SKM-1 (cell line): ENCODE data around the gene PDE4B.

Experiments
- DNase-seq: peaks from one replicate; lab custom pipeline; 2025; ENCODE audit not compliant: unreplicated experiment; lab: John Stamatoyannopoulos, UW

Gene PDE4B

DNA sequence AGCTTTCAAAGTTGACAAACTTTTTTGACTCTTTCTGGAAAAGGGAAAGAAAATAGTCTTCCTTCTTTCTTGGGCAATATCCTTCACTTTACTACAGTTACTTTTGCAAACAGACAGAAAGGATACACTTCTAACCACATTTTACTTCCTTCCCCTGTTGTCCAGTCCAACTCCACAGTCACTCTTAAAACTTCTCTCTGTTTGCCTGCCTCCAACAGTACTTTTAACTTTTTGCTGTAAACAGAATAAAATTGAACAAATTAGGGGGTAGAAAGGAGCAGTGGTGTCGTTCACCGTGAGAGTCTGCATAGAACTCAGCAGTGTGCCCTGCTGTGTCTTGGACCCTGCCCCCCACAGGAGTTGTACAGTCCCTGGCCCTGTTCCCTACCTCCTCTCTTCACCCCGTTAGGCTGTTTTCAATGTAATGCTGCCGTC is 580.5 kb downstream of the PDE4B start:
- DNase-seq = peak; percentile 95

DNA sequence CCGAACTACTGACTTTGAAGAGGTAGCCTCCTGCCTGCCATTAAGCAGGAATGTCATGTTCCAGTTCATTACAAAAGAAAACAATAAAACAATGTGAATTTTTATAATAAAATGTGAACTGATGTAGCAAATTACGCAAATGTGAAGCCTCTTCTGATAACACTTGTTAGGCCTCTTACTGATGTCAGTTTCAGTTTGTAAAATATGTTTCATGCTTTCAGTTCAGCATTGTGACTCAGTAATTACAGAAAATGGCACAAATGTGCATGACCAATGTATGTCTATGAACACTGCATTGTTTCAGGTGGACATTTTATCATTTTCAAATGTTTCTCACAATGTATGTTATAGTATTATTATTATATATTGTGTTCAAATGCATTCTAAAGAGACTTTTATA is 581.5 kb downstream of the PDE4B start:
- no peak for DNase-seq

DNA sequence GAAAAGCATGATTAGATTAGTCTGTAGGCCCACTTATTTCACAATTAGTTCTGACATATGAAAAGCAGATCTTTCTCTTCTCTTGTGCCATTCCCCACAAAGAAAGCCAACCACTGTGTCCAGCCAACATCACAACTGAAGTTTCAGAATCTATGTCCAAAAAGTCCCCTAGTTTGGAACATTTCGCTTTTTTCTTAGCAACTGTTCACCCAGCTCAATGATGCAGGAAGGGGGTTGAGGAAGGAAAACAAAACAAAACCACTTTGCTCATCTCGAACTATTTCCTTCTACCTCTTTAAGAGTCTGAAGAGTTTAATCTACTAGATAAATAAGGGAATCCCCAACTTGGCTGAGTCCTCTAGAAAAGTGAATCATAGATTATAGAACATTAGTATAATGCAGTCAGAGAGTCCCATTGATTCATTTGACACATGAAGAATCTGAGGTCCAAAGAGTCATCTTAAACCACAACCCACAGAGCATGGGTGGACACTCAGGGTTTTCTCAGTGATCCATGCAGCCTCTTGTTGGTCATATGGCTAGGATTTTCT is 581.9 kb downstream of the PDE4B start:
- DNase-seq = no peak

DNA sequence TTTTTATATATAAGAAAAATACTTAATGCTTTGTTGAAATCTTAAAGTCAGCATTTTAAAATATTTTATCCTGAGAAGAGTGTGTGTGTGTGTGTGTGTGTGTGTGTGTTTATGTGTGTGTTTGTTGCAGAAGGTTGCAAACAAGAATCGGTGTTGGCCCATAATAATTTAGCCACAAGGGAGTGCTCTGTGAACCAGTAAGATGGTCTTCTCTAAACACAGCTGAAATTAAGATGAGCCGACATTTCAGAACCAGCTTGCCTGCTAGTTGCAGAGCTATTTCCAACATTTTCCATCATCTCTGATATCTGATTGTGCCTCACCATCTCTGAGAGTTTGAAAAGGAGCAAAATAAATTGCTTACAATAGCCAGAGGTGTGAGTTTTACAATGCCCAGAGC is 582.4 kb downstream of the PDE4B start:
- DNase-seq = no peak

DNA sequence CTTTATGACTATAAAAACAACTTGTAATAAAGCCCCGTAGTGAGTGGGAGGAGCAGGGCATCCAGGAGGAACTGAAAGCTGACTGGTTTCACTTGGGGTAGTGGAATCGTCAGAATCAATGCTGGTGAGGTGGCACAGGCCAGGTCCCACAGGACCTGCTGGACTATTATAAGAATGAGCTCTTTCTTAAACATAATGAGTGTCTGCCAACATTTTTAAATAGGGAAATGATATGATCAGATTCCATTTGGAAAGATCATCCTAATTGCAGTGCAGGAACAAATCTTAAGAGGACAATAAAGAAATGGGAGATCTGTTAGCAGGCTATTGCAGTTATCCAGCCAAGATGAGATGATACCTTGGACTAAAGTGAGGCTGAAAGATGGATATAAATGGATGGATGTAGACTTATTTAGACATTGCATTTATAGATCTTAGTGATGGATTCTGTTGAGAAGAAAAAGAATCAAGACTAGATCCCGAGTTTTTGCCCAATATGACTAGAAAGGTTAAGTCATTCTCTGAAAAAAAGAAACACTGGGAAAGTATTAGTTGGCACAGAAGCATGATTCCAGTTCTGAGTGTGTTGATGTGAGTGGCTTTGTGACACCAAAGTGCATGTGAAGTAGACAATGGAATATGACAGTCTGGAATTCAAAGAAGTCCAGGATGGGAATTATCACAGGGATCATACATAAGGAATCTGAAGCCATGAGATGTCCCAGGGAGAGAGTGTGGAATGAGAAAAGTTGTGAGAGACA is 587.9 kb downstream of the PDE4B start:
- DNase-seq = peak; percentile 13

DNA sequence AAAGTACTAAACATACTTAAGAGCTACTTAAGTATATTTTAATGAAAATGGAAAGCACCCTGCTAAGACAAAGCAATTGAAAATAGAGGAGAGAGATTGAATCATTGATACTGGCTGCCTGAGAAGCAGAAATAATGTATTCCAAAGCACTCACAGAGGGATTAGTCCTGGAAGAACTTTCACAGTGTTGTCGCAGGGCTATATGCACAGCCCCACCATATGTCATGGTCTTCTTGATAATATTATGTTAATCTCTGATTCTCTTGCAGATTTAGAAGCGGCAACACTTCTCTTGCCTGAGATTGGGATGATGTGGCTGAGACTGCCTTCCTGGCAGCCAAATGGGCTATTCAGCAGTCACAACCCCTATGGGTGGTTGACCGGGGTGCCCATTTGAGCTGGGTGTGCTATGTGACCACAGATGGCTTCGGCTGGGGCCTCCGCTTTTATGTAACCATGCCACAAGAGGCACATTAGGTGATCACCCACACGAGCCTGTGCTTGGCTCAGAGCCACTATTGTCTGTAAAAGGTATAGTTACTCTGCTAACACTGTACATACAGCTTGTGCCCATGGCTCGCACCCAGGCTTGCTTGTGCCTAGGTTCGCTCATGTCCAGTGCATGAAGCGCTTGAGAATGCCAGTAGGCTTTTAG is 589.1 kb downstream of the PDE4B start:
- no peak for DNase-seq

DNA sequence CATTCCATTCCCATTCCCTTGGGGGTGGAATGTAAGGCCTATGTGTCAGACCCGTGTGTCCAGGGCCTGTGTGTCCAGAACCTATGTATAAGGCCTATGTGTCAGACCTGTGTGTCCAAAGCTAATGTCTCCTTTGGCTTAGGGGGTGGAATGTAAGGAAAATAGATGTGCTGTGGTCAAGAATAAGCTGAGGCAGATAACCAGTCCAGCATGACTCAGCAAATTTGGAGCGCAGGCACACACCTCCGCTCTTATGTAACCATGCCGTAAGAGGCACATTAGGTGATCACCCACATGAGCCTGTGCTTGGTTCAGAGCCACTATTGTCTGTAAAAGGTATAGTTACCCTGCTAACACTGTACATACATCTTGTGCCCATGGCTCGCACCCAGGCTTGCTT is 590.5 kb downstream of the PDE4B start:
- DNase-seq = no peak

DNA sequence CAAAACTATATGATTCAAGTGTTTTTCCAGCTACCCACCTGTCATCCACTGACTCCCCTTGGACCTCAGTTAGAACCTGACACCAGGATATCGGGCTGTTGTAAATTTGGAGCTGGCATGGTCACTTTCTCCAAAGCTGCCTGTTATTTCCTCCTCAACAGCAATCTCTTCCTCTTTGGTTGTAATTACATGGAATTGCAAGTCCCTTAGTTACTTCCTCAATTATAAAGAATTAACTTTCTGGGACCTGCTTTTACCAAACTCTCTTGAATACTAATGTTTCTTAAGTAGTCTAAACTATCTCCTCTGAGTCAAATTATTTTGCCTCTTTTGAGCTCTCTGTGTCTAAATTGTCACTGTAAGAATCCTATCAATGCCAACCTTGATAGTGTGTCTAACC is 590.9 kb downstream of the PDE4B start:
- no peak for DNase-seq

DNA sequence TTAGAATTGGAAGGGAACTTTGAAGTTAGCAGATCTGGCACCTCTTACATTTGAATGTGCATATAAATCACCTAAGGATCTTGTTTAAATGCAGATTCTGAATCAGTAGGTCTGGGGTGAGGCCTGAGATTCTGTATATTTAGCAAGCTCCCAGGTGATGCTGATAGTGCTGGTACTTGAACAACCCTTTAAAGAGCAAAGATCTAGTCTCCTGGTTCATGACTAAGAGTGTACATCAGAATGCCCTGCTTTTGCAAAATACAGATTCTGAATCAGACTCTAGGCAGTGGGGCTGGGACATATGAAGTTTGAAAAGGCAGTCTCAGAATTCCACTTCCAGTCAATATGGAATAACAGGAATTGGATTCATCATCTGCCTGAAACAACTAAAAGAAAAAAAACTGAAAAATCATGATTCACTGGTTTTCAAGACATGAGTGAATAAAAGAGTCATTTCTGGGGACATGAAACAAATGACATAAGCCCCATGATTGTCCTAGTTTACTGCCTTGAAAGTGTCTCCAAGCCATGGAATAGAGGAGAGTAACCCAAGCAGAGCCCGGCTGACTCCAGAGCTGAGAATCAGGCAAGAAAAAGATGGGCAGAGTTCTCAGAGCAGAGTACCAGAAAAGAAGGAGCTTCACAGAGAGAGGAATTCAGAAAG is 591.7 kb downstream of the PDE4B start:
- DNase-seq = no peak

DNA sequence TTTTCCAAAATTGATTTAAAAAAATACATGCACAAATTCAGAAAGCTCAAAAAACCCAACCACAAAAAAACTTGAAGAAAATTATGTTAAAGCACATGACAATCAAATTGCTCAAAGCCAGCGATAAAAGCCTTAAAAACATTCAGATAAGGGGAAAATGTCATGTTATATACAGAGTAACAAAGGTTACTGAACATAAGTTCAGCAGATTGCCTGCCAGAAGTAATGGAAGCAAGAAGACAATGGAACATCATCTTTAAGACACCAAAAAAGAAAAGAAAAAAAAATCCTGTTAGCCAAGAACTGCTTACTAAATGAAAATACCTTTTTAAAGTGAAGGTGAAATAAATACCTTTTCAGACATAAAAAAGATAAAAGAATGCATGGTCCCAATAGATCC is 594.0 kb downstream of the PDE4B start:
- no peak for DNase-seq

DNA sequence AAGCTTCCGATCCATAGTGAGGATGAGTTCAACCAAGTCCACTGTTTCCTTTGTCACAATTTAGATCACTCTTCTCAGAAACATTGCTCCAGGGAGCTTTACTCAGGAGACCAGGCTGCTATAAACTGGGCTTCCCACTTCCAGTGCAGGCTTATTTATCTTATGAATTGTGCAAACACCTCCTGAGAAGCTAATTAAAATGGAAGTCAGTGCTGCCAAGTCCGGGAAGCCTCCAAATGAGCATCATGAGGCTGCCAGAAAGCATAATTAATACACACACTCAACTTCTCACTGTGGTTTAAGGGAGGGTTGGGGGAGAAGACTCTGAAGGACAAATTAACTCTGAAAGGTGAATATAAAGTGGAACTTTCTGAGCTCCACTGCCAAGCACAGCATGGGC is 596.2 kb downstream of the PDE4B start:
- DNase-seq = no peak

DNA sequence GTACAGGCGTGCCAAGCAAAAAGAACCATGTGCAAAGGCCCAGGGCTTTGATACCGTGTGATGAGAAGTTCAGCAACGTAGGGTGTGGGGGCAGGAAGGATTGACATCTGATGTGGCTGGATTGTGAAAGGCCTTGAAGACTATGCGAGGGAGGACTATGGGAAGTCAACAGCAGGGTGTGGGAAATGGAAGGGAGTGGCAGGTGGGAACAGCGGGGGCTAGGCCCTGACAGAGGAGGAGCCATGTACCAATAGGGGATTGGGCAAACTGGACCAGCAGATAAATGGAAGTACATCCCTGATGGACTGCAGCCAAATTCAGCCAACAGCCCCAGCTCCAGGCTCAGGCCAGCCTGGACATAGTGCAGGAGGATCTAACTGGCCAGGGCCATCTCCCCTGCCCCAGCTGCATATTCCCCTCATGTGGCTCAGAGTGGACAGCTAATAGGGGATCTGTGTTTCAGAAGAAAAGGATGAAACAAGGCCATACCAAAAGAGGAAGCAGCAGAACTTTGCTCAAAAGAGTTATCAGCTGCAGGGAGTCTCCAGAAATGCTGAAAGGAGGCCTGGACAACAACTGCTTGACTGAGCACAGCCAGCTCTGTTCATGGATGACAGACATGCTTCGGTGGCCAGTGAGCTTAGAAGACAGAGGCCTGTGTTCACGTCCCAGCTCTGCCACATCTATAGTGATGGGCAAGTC is 601.0 kb downstream of the PDE4B start:
- DNase-seq = peak; percentile 54

DNA sequence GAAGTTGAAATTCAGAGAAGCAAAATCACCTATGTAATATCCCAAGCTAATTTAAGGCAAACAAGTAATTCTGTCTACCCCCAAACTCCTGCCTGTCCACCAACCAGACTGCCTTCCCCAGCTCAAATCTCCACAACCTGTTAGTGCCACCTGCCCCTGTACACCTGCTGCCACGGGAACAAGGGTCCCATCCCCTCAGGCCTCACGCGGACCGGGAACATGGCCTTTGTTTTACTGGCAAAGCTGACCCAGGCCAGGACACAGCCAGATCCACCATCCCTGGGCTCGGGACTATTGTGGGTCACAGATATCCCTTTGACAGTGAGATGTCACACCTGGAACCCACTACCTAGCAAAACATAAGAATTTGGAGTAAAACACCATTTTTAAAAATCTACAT is 601.9 kb downstream of the PDE4B start:
- DNase-seq = no peak

DNA sequence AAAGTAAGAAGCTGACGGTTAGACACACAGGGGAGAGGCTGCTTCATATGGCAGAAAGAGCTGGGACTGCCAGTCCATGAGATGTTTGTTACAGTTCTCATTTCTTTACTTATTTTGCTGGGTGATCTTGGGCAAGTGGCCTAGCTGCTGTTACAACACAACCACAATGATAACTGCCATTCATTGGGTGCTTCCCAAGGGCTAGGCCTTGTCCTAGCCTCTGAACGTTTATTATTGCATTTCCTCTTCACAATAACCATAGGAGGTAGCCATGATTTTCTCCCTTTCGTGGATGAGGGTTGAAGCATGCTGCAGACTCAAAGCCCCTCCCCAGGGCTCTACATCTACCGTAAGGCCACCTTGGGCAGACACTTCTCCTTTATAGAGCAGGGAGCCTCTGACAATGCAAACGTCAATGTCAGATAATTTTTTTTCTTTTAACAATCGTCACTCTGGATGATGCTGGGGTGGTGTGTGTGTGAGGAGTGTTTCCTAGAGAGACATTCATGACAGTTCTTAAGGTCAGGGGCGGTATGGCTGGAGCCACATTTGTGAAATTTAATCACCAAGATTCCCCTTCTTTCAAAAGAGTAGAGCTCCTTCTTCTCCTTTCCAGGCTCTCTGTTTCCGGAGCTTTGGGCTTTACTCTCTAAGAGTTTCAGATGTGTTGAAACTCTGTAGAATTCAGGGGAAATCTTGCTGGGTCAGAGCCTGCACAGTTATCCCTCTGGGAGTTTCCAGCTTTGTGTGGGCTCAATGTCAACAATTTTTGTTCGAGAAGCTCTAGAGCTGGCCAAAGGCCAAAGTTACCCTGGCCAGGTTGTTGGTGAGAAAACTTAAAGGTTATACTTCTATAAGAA is 602.7 kb downstream of the PDE4B start:
- peak; percentile 58 for DNase-seq

DNA sequence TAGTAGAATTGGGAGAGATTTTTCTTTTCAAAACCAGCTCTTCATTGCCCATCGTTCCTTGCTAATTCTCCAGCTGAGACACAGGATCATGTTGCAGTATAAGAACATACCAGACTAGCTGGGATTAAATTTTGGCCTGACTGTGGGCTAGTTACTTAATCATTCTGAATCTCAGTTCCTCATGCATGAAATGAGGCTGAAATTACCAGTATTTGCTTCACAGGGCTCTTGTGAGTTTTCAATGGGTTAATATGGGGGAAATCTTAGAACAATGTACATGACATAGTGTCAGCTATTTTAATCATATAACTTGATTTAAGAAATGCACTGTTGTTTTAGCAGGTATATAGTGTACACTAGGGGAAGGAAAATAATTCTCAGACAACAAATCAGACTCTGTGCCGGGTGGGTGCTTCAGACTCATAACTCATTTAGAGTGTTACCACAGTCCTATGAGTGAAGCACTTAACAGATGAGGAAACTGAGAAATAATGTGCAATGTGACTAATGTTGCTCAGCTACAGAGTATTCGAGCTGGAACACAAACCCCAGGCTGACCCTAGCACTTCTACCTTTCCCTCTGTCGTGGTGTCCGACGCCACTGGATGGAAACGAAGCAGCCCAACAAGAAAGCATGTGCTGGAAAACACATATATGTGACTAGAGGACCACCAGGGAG is 603.7 kb downstream of the PDE4B start:
- DNase-seq = peak; percentile 32

DNA sequence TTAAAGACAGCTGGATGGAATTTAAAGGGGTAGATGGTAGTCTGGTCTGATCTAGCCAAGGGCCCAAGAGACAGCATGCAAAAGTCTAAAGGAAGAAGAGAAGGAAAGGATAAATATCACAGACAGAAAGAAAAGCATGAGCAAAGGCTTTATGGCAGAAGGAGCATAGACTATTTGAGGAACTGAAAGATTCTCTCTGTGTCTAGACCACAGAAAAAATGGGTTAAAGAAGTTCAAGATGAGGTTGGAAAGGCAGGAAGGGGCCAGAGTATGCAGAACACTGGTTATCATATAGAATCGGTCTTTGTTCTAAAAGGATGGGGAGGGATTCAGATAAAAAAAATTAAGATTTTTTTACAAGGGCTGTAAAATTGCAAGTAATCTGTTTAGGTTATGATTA is 604.5 kb downstream of the PDE4B start:
- peak; percentile 62 for DNase-seq

DNA sequence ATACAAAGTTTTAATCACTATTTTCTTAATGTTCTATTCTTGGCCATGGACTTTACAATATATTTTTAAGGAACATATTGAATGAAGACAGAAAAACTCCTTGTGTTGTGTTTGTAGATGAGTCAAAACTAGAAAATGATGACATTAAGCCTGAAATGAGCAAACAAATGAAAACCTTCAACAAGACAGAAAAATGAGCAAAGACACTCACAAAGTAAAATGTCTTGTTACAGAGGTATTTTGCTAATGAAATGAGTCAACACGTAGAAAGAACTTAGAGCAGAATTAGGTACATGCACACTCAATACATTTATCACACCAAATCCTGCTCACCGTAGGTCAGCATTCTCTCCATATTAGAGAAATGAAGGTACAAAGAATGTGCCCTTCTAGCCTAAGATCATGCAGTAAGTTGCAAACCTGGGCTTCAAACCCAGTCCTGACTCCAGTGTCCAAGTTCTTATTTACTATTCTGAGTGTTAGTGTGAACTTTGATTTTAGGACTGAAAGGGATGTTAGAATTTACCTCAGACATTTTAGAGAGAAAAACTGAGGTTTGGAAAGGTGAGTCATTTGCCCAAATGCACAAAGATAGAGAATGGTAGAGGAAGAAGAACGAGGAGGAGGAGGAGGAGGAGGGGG is 607.3 kb downstream of the PDE4B start:
- no peak for DNase-seq

DNA sequence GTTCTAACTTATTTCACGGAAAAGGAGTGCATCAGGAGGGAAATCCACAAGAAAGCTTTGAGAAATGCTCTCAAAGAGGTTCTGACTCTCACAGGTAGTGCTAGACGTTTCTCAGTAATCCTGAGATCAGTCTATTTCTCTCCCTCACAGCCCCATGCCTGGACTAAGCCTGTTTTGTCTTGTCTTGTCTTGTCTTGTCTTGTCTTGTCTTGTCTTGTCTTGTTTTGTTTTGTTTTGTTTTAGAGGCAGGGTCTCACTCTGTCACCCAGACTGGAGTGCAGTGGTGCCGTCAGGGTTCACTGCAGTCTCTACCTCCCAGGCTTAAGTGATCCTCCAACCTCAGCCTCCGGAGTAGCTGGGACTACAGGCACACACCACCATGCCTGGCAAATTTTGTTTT is 608.0 kb downstream of the PDE4B start:
- DNase-seq = no peak

DNA sequence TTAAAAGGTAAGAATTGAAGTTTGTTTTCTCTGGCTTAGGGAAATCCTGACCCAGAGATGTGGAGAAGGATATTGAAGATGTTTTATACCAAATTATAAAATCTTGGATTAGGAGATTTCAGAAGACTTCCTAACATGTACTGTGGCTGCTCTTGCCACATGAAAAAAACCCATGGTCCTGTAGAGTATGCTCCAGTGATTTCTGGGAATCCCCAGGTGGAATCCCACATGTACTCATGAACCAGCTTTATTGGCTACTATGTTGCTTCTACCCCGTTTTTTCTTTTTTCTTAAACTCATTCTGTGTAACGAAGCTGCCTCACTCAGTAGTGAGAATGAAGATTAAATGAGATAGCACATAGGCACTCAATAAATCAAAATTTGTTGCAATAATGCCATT is 608.5 kb downstream of the PDE4B start:
- DNase-seq = no peak
